Peyer's patch (tissue), 4 donors: Measurements from ENCODE around the gene GSTCD. TPM values are rescaled to one million over a fixed set of nuclear protein-coding genes. Genes with fewer than 3 reads are reported as not detected.

Source experiments
- DNase-seq, 3 donors: peaks; one replicate each; pipeline ENCODE4 v3.0.0-alpha.2; 2017 to 2019
- H3K27ac ChIP-seq, 4 donors: fragments of 200-600 bp; sonication (generic); one replicate each; pipeline ENCODE4 v1.5.1; 2016 to 2019
- H3K27me3 ChIP-seq, 2 donors: fragments of 200-600 bp; sonication (generic); one replicate each; pipeline ENCODE4 v1.5.1; 2019
- H3K36me3 ChIP-seq, 3 donors: fragments of 200-600 bp; sonication (generic); one replicate each; pipeline ENCODE4 v1.5.1; 2016 to 2019
- H3K4me1 ChIP-seq, 4 donors: fragments of 200-600 bp; sonication (generic); one replicate each; pipeline ENCODE4 v1.5.1; 2016 to 2019
- H3K4me3 ChIP-seq, 4 donors: fragments of 200-600 bp; sonication (generic); 1 replicate in 3 of 4; 2 replicates in 1 of 4; pipeline ENCODE4 v1.5.1; 2016 to 2019; ENCODE audit warnings: mild to moderate bottlenecking in 1 of 4
- H3K9me3 ChIP-seq, 4 donors: fragments of 200-600 bp; sonication (generic); one replicate each; pipeline ENCODE4 v1.5.1; 2016 to 2019; ENCODE audit warnings: mild to moderate bottlenecking in 1 of 4
- POLR2A ChIP-seq, 2 donors: fragments of 450-650 bp; IDR thresholded peaks; one replicate each; pipeline ENCODE4 v1.5.1; 2017; ENCODE audit warnings: antibody characterized with exemption in 2 of 2, mild to moderate bottlenecking in 2 of 2, moderate library complexity in 2 of 2
- total RNA-seq, 4 donors: library from RNA; depleted of rRNA; stranded (reverse); fragments of >200 nt; gene quantifications; one replicate each; pipeline ENCODE4 v1.1.0, GENCODE V29; 2016
- TF ChIP-seq, protein P1 (sequence below), 6 experiments: fragments of 450-650 bp in 4 of 6; fragments of 200-600 bp in 2 of 6; sonication (generic) in 1 of 6; IDR thresholded peaks; one replicate each; pipeline ENCODE4 v1.5.1; 2017 to 2019; ENCODE audit warnings: antibody characterized with exemption in 6 of 6, mild to moderate bottlenecking in 3 of 6, moderate library complexity in 1 of 6

Gene GSTCD
- total RNA-seq, 4 donors from 2014 or later = 6.4 to 23.1 (median 10.3) TPM

DNA sequence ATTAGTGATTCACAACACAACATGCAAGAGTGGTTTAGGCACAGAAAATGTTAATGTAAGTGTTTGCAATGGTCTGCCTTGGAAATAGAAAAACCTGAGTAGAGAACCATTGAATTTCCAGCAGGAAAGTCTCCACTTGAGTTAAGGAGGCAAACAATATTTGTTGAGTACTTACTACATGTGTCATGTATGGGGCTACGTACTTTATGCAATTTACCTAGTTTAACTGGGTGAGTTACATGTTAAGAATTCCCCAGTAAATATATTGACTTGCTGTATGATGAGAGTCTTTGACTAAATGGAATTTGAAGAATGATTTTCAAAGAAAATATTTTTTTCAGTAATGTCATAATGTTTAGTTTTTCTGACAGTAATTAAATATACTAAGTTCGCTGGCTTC, 178.9 kb downstream of the GSTCD start:
- no peak for DNase-seq
- no peaks in the 10 kb centered on the region for H3K4me1 ChIP-seq
- H3K4me3 ChIP-seq = no peak overlapping the region
- TF ChIP-seq, protein P1, sequence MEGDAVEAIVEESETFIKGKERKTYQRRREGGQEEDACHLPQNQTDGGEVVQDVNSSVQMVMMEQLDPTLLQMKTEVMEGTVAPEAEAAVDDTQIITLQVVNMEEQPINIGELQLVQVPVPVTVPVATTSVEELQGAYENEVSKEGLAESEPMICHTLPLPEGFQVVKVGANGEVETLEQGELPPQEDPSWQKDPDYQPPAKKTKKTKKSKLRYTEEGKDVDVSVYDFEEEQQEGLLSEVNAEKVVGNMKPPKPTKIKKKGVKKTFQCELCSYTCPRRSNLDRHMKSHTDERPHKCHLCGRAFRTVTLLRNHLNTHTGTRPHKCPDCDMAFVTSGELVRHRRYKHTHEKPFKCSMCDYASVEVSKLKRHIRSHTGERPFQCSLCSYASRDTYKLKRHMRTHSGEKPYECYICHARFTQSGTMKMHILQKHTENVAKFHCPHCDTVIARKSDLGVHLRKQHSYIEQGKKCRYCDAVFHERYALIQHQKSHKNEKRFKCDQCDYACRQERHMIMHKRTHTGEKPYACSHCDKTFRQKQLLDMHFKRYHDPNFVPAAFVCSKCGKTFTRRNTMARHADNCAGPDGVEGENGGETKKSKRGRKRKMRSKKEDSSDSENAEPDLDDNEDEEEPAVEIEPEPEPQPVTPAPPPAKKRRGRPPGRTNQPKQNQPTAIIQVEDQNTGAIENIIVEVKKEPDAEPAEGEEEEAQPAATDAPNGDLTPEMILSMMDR (IDR thresholded peaks at IDR 0.05) = no peak
- no peak for TF ChIP-seq POLR2A (IDR thresholded peaks at IDR 0.05)
- H3K36me3 ChIP-seq = no peaks in the 10 kb centered on the region
- H3K9me3 ChIP-seq = no peaks in the 10 kb centered on the region
- no peaks in the 10 kb centered on the region for H3K27me3 ChIP-seq
- no peak overlapping the region for H3K27ac ChIP-seq

DNA sequence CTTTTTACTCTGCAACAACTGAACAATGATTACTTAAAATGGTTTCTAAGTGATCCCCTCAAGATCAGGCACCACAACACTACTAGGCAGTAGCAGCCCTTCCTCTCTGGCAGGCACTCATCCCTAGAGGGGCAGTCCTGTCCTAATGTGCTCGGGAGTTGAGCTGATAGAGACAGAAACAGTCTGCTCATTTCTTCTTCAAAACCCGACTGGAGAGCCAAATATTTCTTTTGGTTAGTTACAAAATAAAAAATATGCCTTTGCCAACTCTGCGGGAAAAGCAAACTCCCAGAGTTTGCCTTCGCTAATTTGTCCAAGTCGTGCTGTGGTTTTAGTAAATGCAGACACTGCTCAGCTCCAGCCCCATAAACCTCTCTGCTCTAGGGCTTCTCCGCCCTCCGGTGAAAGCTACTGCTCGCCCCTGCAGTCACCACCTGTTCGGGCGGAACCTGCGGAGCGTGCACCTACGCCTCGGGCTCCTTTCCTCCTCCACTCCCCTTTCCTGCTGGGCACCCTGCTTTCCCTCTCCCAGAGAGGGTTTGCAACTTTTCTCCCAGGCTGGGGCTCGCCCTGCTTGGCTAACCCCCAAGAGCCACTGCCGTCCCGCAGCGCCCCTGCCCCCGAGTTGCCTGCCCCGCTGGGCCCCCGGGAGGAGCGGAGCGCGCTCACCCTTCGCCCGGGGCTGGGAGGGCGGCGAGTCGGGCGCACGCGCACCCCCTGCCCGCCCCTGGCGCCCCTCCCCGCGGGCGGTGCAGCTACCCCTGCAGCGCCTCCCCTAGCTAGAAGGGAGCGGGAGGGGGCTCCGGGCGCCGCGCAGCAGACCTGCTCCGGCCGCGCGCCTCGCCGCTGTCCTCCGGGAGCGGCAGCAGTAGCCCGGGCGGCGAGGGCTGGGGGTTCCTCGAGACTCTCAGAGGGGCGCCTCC, 186.3 kb downstream of the GSTCD start, which contains the start of gene NPNT:
Gene NPNT, plus strand, starts transcription at position 812 of the 923 bp plus-strand sequence. CDS start 182 bp downstream, outside the sequence.
- Histone ChIP-seq H3K36me3 (no peaks in the 10 kb centered on the region), H3K9me3 (no peaks in the 10 kb centered on the region), H3K4me1 (peaks cover 0 to 9% (median 0%) of the 10 kb centered on the region in 4 donors), H3K27me3 (no peaks in the 10 kb centered on the region), H3K4me3 (peak within 1 kb of the TSS; percentile 37 to 95 (median 58)), H3K27ac (peak within 1 kb of the TSS; percentile 38 to 84 (median 72))
- peak; percentile 16 to 51 for TF ChIP-seq POLR2A (IDR thresholded peaks at IDR 0.05)
- TF ChIP-seq, protein P1 (IDR thresholded peaks at IDR 0.05) = no peak
- DNase-seq = peak in 2 of 3 donors; percentile 55 to 74

DNA sequence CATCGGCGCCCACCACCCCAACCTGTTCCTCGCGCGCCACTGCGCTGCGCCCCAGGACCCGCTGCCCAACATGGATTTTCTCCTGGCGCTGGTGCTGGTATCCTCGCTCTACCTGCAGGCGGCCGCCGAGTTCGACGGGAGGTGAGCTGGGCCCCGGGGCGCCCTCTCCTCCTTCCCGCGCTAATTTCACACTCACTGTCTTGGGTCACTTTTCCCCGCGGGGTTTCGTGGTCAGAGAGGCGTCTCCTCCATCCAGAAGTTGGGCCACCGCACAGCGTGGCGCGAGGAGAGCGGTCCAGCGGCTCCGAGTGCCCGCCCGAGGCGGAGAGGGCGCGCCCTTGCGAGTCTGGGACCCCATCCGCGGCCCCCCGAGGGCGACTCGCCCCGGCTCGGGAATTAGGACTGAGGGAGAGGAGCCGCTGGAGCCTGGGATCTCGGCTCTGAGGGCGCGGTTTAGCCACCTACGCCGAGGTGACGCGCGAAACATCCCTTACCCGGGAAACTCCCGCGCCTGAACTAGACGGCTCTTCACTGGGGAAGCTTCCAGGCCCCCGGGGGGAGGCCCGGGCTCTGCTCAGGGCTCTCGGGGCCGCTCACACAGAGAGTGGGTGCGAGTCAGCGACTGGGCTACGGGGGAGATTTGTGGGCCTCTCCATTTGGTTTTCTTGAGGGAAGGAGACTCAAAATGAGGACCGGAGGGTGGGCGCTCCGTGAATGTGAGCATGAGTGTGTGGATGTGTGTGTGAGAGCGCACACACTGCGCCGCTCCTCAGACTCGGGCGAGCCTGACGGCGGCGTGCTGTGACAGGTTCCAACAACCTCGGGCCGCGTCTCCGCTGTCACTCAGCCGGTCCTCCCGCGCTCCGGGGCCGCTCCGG, 187.2 kb downstream of the GSTCD start:
- no peaks in the 10 kb centered on the region for H3K36me3 ChIP-seq
- no peaks in the 10 kb centered on the region for H3K27me3 ChIP-seq
- peaks cover 0 to 9% (median 0%) of the 10 kb centered on the region in 4 donors for H3K4me1 ChIP-seq
- peak overlapping the region; percentile 38 to 84 (median 72) for H3K27ac ChIP-seq
- DNase-seq = peak in 2 of 3 donors; percentile 59 to 70
- H3K9me3 ChIP-seq = no peaks in the 10 kb centered on the region
- peak in 1 of 2 donors; percentile 29 for TF ChIP-seq POLR2A (IDR thresholded peaks at IDR 0.05)
- TF ChIP-seq, protein P1 (IDR thresholded peaks at IDR 0.05) = peak in 3 of 6 experiments; percentile 26 to 46 (median 42)
- peak overlapping the region; percentile 37 to 95 (median 58) for H3K4me3 ChIP-seq

DNA sequence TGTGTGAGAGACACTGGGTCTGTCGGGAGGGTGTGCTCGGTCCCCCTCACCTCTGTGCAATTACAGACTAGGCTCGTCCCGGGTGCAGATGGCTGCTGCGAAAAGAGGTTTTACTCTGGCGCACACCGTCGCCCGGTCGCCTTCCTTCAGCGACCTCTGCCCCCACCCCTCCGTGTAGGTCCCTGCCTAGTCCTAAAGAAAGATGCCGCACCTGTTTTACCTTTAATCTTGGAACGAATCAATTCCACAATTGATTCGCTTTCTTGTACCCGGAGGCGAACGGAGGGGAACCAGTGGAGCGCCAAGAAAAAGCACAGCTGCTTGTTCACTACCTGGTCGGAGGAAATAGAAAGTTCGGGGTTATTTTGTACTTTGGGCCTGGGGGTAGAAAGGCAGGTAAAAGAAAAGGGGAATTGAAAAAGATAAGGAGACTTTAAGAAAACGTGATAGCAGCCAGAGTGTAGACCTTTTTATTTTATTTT, 187.9 kb downstream of the GSTCD start:
- no peaks in the 10 kb centered on the region for H3K36me3 ChIP-seq
- TF ChIP-seq POLR2A (IDR thresholded peaks at IDR 0.05) = no peak
- TF ChIP-seq, protein P1 (IDR thresholded peaks at IDR 0.05) = no peak
- H3K27ac ChIP-seq = peak overlapping the region in 3 of 4 donors; percentile 61 to 84 (median 82)
- peak in 2 of 3 donors; percentile 59 to 79 for DNase-seq
- peak overlapping the region; percentile 37 to 95 (median 58) for H3K4me3 ChIP-seq
- H3K27me3 ChIP-seq = no peaks in the 10 kb centered on the region
- H3K4me1 ChIP-seq = peaks cover 0 to 9% (median 0%) of the 10 kb centered on the region in 4 donors
- no peaks in the 10 kb centered on the region for H3K9me3 ChIP-seq

Other genes with a start within 250 kb of the GSTCD start
- 100 to 1,000 TPM in 3 of 4 donors, 10 to 100 TPM in 1; 58.4 to 140 (median 104) TPM for gene PPA2, start 234.7 kb upstream of the GSTCD start, total RNA-seq
- gene ARHGEF38, start 156.2 kb upstream of the GSTCD start, total RNA-seq = 10 to 100 TPM; 17.3 to 31.8 (median 25.4) TPM
- 10 to 100 TPM in 3 of 4 donors, 1 to 10 TPM in 1; 2.5 to 25.3 (median 21.1) TPM for gene INTS12, start 95 bp upstream of the GSTCD start, total RNA-seq
- gene NPNT, start 186.7 kb downstream of the GSTCD start, total RNA-seq = 10 to 100 TPM; 19.8 to 84.2 (median 58.3) TPM